HEK293T (cell line): Measurements from ENCODE around the gene SLC17A2.

Experiments used
- ELF4 ChIP-seq: fragments of 450-650 bp; IDR thresholded peaks from 2 replicates; pipeline ENCODE4 v1.6.1; 2017; ENCODE audit warnings: antibody characterized with exemption
- FOXK2 ChIP-seq: fragments of 450-650 bp; IDR thresholded peaks from 2 replicates; pipeline ENCODE4 v1.6.1; 2016; ENCODE audit warnings: mild to moderate bottlenecking

GRCh38 chr6:25927178-25927577 is 3.3 kb downstream of the SLC17A2 start:
- TF ChIP-seq FOXK2: no peak
- no peak for TF ChIP-seq ELF4
